ENCODE data around the gene PLA2G4E.

Gene PLA2G4E

DNA sequence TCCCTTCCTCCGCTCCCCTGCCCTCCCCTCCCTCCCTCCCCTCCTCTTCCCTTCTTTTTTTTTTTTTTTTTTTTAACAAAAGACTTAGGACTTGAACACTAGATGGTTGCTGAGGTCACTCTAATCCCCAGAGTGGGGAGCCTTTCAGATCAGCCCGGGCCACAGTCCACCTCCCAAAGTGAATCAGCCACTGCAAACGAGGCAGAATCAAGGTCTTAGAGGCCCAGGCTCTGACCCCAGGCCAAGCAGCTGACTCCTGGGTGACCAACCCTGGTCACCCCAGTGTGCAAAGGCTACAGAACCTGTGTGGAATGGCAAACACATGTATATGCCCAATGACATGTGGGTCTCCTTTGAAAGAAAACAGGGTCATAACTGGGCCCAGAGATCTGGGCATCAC, 30.2 kb downstream of the PLA2G4E start:
- POLR2A ChIA-PET = interaction anchor here (0.6 kb wide), 1 partner anchor 95 kb away, joined by 4 read pairs; no protein-coding TSS in a partner anchor
- no peak overlapping the region for H3K4me3 ChIP-seq (ENCODE audit: low read depth, low read length)
- CTCF ChIA-PET = interaction anchor here (0.9 to 22.3 kb wide), 28 partner anchors 10 to 713 kb away, joined by 3 to 274 read pairs (median 5); partner anchors contain the start of gene EHD4
- no peak for TF ChIP-seq CTCF (IDR thresholded peaks at IDR 0.05; ENCODE audit: insufficient read depth, low read length, missing control alignments)
- no peak for DNase-seq (ENCODE audit: low read depth, low spot score)

GRCh38 chr15:41990243-41990605, 30.6 kb downstream of the PLA2G4E start:
- ChIA-PET POLR2A (no interaction called here), CTCF (interaction anchor here (0.6 to 22.3 kb wide), 35 partner anchors 10 to 714 kb away, joined by 3 to 274 read pairs (median 5); partner anchors contain the start of gene EHD4)
- TF ChIP-seq CTCF (IDR thresholded peaks at IDR 0.05; ENCODE audit: insufficient read depth, low read length, missing control alignments) = no peak
- no peak overlapping the region for H3K4me3 ChIP-seq (ENCODE audit: low read depth, low read length)
- no peak for DNase-seq (ENCODE audit: low read depth, low spot score)

DNA sequence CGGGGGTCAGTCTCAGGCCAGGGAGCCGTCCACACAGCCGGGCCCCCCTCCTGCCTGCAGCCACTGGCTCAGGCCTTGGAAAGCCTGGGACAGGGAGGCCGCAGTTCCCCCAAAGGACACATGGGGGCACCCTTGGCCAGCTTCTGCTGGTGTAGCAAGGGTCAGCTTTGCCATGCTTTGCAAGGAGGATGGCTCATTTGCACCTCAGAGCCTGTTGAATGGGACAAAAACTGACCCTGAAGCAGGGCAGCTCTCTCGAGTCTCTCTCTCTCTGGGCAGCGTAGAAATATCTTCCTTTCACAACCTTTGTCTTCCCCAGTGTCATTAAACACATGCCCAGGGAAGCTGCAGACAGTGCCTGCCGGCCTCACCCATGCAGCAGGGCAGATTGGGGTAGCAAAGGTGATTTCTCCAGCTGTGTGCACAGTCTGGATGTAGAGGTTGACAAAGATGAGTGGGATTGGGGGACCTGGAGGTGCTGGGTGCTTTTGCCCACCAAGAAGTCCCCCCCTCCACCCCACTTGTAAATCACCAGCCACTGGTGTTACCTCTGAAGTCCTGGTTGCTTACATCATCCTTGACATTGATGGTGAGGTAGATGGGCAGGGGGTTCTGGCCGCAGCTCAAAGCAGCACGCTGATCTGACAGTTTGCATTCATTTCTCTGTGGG, 31.1 kb downstream of the PLA2G4E start:
- CTCF ChIA-PET = interaction anchor here (0.6 to 22.3 kb wide), 43 partner anchors 10 to 714 kb away, joined by 3 to 274 read pairs (median 4); partner anchors contain the start of gene EHD4
- TF ChIP-seq CTCF (IDR thresholded peaks at IDR 0.05; ENCODE audit: insufficient read depth, low read length, missing control alignments) = peak; percentile 99
- POLR2A ChIA-PET = no interaction called here
- H3K4me3 ChIP-seq (ENCODE audit: low read depth, low read length) = no peak overlapping the region
- DNase-seq (ENCODE audit: low read depth, low spot score) = no peak

DNA sequence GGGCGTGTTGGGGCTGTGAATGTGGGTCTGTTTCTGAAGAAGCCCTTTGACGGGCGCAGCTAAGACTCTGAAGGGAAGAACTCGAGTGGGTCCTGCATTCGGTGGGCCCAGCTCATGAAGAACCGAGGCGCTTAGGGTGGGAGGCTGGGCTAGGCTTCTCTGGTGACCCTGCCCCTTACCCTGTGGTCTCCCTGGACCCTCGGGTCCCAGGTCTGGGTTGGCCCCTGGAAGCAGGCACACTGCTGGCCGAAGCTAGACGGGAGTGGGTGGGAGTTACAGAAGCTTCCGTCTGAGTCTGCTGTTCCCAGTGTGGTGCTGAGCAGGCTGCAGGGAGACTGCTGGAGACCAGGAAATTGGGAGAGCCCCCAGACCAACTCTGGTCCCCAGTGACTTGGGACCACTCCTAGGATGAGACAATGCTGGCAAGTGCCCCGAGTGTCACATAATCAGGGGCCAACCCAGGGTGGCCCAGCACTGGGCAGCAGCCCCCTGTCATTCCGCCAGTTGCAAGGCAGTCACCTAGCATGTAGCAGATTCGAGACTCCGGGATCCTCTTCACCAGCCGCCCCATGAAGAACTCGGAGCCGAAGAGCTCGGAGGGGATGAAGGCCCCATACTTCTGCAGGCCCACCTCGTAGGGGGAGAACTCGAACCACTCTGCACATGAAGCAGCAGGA, 31.8 kb downstream of the PLA2G4E start:
- no peak for TF ChIP-seq CTCF (IDR thresholded peaks at IDR 0.05; ENCODE audit: insufficient read depth, low read length, missing control alignments)
- no peak overlapping the region for H3K4me3 ChIP-seq (ENCODE audit: low read depth, low read length)
- ChIA-PET CTCF (interaction anchor here (0.8 to 22.3 kb wide), 38 partner anchors 9 to 483 kb away, joined by 3 to 274 read pairs (median 4); partner anchors contain the start of gene EHD4), POLR2A (no interaction called here)
- no peak for DNase-seq (ENCODE audit: low read depth, low spot score)

GRCh38 chr15:41987925-41988275, 32.9 kb downstream of the PLA2G4E start:
- no peak for DNase-seq (ENCODE audit: low read depth, low spot score)
- no peak overlapping the region for H3K4me3 ChIP-seq (ENCODE audit: low read depth, low read length)
- TF ChIP-seq CTCF (IDR thresholded peaks at IDR 0.05; ENCODE audit: insufficient read depth, low read length, missing control alignments) = no peak
- ChIA-PET POLR2A (no interaction called here), CTCF (interaction anchor here (0.9 to 22.3 kb wide), 15 partner anchors 8 to 149 kb away, joined by 3 to 274 read pairs (median 30); partner anchors contain the start of gene EHD4)

DNA sequence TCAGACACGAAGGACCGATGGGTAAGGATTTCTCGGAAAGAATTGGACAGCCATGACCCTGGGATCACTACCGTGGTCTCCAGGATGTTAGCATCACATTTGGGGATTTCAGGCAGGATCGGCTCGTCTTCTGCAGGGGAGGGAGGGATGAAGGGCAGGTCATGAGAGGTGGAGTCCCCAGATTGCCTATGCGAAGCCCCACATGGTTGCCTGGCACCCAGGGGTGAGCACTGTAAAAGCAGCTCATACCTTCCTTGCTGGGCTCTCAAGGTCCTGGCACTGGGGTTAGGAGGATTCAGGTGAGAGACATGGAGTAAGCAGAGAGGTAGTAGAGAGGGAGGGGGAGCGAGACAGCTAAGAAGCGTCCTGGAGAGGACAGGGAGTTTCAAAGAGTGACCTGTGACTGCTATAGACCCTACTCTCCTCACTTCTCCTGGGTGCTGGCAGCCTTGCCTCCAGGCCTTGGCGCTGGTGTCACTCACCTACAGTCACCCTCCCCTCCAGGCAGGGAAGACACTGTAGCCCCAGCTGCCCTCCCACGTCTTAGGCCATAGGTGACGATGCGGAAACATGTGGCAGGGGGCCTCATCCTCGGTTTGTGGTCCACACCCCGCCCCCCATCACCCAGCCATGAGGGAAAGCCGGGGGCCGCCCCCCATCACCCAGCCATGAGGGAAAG, 33.5 kb downstream of the PLA2G4E start:
- H3K4me3 ChIP-seq (ENCODE audit: low read depth, low read length) = no peak overlapping the region
- no peak for DNase-seq (ENCODE audit: low read depth, low spot score)
- POLR2A ChIA-PET = no interaction called here
- TF ChIP-seq CTCF (IDR thresholded peaks at IDR 0.05; ENCODE audit: insufficient read depth, low read length, missing control alignments) = no peak
- CTCF ChIA-PET = interaction anchor here (0.6 to 22.3 kb wide), 13 partner anchors 8 to 149 kb away, joined by 3 to 274 read pairs (median 44); partner anchors contain the start of gene EHD4
